GM19463 (cell line): ENCODE measurements around the gene PPP1R18.

Experiments used
- ATAC-seq: cut with Tn5 transposase; IDR thresholded peaks from one replicate; pipeline ENCODE4 v1.9.1; 2021; ENCODE audit warnings: mild to moderate bottlenecking, moderate library complexity; ENCODE audit not compliant: unreplicated experiment

PPP1R18 gene

DNA sequence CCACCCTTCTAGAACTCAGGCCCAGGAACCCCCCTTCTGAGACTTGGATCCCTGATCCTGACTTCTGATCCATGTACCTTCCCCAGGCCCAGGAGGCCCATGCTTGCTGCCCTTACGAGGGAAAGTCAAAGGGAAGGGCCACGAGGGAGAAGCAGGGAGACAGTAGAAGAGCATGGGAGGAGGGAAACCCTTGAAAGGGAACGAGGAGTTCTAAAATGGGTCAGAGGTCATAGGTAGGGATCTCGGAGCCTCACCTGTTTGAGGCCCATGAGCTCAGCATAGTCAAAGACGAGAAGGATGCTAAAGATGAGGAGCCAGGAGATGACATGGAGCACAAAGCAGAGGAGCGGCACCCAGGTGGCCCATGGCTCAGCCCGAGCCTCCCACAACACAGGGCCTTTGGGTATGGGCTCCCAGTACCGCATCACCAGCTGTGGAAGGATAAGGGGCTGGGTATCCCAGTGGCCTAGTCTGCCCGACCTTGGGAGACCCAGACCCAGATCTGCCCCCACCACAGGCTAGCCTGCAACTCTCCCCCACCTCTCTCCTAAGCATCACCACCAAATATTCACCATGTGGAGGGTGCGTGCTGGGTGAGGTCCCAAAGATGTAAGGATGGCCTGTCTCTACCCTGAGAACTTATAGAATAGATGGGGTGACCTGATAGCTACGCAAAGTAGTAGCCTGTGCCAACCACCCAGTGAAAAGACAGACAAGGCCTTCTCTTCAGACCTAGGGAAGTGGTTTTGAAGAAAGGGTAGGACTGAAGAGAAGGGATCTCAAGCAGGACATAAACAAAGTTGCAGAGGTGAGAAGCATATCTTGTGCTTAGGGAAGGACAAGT, 2.8 kb upstream of the PPP1R18 start:
- ATAC-seq = no peak

DNA sequence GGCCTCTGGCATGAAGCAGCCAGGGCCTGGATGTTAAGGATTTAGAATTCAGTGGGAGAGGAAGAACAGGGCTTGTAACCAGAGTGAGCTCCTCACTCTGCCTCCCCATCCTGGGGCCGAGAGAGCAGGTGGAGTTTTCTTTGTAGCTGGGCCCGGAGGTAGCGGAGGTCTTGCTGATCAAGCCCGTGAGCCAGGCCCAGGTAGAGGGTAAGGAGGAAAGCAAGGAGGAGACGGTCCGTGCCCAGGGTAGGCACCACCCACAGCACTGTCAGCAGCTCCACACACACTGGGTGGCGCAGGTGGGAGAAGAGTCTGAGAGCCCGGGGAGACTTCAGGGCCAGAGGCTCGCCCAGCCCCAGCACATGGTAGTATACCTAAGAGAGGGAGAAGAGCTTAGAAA, 2.1 kb upstream of the PPP1R18 start:
- ATAC-seq = no peak

DNA sequence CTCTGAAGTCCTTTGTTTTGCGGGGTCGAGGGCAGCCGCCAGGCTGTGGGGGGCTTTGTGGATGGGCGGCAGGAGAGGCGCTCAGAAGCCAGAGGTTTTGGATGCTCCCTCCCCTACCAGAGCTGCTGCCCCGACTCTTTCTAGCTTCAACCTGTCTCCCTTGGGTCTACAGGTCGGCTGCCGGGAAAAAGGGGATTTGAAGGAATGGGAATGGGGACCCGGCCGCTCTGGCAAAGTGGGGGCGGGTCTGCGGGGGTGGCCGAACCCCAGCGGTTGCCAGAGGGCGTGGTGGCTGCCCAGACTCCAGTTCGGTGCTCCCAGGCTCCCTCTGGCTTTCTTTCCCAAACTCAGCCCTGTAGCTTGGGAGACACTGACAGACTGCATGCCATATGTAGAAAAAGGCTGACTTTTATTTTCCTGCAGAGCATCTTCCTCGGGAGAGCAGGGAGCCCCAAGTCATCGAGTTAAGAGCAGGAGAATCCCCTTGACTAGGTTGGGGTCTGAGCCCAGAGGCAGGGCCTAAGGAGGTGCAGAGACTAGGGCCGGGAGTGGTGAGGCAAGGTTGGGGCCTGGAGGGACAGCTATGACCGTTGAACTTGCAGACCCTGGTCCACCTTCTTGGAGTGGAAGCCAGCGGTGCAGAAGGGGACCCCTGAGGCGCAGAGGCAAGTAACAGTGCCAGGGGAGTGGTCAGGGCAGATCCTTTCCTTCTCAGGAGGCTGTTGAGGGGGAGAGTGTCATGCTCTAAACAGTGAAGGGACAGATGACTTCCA, 1.4 kb upstream of the PPP1R18 start:
- no peak for ATAC-seq

DNA sequence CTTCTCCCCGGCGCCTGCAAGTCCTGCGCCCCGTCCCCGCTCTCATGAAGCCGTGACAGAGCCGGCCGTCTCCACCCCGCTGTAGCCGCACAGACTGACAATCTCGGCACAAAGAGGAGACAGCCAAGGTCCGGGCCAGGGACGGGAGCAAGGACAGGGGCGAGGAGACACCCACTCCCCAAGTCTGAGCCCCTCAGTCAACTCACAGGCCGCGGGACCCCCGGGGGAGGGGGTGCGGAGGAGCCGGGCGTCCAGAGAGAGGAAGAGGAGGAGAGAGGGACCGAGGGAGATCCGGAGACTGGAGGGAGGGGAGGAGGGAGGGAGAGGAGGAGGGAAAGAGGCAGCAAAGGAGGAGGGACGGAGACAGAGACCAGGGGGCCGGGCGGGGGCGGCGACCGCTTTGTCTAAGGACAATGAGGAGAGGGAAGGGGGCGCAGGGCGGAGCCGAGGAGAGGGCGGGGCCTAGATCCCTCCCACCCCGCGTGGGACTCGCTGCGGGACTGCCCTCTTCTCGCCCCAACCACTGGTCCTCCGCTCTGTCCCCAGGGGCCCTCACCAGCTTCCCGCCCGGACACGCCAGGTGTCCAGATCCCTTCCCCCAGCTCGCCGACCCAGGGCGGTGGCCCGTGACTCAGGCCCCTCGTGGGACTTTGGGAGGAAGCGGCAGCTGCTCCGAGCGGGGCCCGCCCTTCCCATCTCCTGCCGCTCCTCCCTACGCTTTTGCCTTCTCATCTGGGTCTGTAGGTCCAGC, 638 bp upstream of the PPP1R18 start:
- peak; percentile 48 for ATAC-seq

DNA sequence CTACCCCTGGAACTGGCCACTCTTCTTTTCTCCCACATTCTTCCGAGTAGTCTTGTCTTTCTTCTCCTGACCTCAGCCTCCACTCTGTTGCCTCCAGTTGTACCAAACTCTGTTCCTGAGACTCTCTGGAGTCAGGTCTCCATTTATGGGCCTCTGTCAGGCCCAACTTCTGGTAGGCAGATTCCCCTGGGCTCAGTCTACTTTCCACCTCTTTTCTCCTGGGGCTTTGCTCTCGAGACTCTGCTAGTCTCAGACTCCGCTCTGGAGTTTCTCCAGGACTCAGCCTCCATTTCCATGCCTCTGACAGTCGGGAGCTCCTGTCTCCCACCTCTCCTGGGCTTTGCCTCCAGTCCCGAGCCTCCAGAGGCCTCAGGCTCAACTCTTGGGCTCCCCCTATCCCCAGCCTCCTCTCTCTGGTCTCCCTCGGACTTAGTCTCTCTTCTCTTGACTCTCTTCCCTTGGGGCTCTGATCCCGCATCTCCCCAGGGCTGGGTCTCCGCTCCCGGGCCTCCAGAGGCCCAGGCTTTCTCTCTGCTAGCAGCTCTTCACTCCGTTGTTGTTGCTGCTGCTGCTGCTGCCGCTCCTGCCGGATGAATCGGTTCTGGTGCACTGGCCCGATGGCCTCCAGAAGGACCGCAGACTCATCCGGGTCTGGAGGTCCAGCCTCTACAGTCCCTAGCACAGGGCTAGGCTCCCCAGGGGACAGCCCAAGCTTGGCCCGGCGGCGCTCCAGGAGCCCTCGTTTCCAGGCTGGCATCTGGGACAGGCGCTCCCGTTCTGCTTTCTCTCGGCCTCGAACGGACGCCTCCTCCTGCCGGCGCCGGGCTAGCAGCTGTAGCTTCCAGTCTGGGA, 1.1 kb downstream of the PPP1R18 start:
- no peak for ATAC-seq

DNA sequence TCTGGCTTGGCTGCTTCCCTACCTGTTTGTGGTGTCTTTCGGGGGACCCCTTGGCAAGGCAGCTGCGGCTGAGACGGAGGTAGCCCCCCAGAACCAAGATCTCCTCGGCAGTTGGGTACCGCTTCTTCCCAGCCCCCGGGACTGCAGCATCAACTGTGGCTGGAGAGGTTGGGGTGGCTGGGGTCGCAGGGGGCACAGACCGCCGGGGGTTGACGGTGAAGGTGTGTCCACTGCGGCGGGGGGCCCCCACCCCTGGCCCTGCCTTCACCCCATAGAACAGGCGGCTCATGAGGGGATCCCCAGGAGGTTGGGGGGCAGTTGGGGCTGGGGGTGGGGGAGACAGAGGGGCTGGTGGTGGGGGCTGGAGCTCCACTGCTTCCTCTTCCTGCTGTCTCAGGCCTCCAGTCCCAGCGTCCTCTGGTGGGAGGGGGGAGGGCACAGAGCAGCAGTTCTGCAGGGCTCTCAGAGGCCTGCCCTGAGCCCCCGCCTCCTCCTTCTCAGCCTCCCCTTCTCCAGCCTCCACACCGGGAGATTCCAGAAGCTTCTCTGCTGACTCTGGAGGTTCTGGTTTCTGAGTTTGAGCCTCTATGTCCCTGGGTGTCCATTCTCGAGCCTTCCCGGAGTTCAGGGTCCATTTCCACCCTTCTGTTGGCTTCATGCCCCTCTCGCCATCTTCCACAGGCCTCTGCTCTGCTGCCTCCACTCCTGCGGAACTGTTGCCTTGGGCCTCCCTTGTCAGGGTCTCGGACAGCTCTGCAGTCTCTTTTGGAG, 1.9 kb downstream of the PPP1R18 start:
- ATAC-seq = no peak

DNA sequence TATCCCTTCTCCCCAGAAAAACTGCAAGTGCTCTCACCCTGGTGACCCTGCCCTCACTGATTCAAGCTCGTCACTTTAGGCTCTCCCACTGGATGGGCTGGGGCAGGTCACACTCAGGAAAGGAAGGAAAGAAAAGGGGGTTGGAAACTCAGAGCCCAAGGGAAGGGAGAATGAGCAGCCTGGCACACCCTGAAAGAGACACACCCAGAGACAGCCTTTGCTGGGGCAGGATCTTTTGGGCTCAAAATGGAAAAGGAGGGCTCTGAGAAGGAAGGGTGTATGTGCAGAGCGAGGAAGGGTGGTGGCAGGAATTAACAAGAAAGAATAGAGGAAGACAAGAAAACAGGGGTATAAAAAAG, 2.5 kb downstream of the PPP1R18 start:
- ATAC-seq = no peak

DNA sequence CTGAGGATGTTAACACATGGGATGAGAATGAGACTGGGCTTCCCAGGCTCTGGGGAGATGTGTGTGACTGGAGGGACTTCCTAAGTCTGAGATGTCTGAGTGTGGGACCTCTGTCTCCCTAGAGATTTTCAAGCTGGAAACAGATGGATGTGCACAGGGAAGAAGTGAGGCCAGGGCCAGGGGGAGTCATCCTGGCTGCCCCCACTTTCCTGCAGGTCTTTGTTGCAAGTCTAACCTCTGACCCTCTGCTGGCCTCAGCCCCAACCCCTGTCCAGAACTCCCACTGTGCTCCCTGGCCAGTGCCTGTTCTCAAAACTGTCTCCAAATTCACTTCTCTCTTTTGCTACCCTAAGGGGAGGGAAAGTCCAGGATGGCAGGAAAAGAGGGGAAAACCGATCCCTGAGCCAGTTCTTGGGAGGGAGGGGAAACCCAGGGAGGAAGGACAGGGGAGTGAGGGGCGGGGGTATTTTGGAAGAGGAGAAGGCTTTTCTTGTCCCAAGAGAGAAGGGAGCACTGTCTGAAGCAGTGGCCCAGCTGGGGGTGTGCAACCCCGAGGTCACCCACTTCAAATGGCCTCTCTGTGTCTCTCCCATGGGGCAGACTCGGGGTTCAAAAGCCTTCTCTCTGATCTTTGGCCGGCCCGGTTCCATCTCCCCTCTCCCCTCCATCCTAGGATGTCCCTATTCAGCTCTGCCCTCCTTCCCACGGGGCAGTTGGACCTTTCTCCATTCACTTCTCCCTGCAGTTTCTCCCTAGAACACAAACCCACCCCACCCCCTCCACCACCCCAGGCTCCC, 3.1 kb downstream of the PPP1R18 start:
- no peak for ATAC-seq

DNA sequence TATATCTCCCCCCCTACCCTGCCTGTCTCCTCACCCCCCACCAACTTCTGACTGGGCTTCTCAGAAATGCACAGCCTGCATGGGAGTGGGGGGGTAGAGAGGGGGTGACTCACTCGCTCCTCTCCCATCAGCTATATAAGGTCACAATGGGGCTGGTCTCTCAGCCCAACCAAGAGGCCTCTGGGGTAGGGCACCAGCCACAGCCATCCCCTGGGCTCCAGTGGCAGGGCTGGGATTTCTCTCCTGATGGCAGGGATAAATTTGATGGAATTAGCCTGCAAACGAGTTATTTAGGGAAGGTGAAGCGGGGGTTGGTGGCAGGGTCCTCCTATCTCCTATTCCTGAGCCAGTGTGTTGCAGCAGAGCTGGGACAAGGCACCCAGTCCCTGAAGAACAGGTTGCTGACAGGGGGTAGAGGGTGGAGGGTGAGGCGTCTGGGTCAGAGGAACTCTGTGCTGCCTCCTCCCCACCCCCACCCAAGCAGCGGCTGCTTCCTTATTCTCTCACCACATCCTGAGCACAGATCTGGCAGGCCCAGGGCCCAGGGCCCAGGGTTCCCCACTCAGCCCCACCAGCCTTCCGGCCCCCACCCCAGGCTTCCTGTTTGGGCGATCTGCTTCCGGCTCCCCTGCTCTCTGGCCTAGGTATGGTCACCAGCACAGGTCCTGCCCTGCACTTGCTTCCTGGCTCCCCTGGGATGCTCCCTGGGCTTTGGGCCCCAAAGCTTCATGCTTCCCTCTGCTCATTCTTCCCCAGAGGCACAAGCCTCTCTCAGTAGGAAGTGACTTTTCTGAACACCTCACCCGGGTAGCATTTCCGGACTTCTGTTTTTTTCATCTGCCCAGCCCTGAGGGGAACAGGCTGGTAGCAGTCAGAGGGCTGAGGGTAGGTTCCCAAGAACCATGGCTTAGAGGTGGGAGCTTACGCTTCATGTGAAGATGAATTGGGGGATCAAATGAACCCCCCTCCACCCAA, 4.0 kb downstream of the PPP1R18 start:
- peak; percentile 36 for ATAC-seq

DNA sequence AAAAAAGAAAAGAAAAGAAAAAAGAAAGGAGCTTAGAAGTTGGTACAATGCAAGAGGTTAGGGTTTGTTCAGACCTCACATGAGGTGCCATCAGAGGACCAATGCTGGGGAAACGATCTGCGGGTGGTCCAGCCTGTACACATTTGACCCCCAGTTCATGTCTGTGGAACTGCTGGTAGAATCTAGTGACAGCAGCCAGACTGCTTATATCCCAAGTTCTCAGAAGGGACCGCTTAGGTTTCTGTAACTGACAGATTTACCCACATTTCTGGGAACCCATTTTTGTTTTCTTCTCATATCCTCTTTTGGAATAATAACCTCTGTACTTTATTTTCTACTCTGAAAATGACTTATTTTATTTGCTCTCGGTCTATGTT, 4.7 kb downstream of the PPP1R18 start:
- ATAC-seq = no peak

DNA sequence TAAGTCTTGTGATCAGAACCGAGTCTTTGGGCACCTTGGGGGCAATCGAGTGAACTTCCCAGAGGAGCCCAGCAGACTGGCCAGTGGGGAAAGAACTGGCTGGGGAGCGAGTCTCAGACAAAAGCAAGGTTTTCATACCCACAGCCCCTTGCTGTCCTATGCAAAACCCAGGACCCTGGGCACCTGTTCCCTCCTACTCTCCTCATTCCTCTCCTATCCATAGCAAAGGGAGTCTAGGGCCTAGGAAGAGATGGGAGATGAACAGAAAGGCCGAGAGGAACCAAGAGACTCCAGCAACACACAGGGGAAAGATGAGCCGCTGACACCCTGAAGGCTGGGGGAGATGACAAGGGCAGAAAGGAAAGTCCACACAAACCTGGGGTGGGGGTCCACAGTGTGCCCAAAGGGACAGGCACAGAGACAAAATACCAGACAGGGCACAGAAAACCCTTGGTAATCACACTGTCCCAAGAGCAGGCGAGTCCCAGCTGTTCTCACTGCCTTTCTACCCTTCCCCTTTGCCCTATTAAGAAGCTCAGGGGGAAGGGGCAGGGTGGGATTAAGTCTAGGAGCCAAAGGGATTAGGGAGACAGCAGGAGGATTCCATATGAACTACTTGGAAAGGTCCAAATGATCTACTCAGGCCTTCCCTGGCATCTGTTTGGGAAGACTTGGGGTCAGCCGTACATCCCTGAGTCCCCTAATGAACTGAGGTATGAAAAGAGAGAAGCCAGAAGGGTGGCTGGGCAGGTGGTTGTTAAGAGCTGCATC, 6.5 kb downstream of the PPP1R18 start:
- no peak for ATAC-seq

DNA sequence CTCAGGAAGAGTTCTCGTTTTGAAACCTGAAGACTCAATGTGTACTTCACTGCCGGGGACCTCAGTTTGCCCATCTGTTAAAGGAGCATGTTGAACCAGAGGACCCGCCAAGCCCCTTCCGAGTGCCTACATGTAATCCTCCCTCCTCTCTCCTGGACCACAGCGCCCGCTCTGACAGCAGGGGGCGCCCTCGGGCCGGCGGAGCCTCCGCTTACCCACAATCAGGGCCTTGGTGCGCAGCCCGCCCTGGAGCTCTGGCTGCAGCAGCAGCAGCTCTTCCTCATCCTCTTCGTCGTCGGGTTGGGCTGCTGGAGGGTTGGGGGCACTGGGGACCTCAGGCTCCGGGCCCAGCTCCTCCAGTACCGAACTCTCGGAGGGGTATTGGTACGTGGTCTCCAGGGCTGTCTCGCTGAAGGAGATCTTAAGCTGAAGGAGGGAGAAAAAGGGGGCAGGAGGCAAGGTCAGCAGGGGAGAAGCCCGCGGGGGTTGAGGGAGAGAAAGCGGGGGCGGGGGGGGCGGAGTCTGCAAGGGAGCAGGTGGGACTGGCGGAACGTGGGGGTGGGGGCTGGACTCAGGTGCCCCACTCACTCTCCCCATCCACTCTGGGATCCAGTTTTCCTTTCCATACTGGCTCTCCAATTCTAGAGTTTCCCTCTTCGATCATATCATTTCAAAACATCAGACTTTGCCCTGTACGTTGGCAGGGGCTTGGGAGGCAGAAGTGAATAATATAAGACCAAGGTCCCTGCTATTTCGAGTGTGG, 7.3 kb downstream of the PPP1R18 start:
- peak; percentile 45 for ATAC-seq

DNA sequence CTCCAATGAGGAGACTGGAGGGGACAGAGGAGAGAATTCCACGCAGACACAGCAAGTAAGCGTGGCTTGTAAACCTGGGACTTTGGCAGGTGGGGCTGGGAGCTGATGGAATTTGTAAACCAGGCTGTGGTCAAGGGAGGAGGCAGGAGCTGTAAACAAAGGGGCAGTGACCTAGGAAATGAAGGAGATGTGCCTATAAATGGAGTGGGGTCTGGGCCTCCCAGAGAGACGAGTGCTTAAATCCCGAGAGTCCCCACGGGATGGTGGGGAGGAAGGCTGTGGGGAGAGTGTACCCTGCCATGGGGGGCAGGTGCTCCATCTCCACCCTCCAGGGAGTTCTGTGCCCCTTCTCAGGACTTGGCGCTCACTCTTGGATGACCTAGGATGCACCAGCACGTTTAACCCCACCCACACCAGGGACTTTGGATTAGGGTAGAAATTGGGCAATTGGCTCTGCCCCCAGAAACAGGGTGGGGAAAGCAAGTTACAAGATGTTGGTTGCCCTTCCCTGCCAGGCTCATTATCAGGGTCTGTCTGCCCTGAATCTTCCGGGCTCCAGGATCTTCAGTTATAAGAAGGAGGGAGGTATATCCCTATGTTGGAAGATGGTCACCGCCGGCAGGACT, 9.7 kb downstream of the PPP1R18 start:
- no peak for ATAC-seq

DNA sequence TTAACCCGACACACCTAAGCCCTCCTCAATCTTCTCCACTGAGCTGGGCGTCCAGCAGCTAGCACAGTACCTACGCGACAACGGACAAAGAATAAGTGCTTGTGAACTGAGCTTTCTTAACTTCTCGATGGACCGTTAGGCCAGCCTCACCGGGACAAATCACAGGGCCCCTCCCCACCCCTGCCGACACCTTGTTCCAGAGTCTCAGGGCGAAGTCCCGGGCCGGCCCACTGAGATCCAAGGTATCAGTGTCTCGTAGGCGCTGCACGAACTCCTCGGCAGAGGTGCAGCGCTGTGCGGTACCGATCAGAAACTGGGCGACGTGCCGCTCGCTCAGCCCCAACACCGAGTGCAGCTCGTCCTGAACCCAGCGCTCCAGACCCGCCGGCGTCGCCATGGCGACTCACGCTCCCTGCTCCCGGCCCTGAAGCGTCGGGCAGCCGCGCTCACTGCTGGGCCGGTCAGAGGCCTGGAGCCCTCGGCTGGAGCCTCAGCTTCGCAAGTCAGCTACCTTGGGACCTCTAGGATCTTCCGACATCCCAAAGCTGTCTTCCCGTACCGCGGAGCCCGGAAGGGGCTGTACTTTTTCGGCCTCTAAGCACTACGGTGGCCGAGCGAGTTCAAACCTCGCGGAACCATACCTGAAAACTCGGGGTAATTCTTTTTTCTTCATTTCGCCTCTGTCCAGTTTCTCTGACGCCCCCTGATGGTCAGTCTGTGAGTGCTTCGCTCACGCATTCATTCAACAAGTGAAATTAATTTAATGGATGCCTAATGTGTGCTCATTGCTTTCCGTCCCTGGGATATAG, 13.8 kb downstream of the PPP1R18 start, which contains the start of gene DHX16:
Gene DHX16 (minus strand): TSS at position 562 of the 809 bp plus-strand sequence. CDS start 165 bp downstream, at position 397.
- ATAC-seq = no peak
